Measurements from ENCODE around the gene PPP1R12B. TPM values are rescaled to one million over a fixed set of nuclear protein-coding genes. Genes with fewer than 3 reads are reported as not detected.
"Not testable (repeated sequence)": the region's sequence is repeated elsewhere in the genome, so short reads cannot be mapped to it uniquely, and the experiment has no call there.

The PPP1R12B gene
- total RNA-seq, 1 donor from 2014 or later = 21.8 TPM

DNA sequence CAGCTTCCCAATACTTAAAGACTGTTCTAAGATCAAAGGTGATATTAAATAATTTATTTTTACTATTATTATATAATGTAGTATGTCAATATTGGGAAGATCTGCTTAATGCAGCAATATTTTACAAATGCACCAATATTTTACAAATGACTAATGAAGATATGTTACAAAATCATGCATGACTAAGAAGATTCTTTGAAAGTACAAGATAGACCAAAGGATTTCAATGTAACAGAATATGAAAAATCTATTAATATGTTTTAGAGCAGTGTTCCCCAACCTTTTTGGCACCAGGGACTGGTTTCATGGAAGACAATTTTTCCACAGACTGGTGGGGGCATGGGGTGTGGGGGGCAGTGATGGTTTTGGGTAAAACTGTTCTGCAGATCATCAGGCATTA is 132.1 kb downstream of the PPP1R12B start:
- not testable (repeated sequence) for DNase-seq (ENCODE audit: low spot score); H4K20me1 ChIP-seq (ENCODE audit: low read depth); H3K79me2 ChIP-seq (ENCODE audit: low read depth); H3K4me1 Mint-ChIP-seq; H3K36me3 Mint-ChIP-seq; H3F3A ChIP-seq (ENCODE audit: low read depth); H3K4me3 Mint-ChIP-seq; H3K27ac Mint-ChIP-seq; H3K9me3 Mint-ChIP-seq; H3K4me2 ChIP-seq; H3K36me3 ChIP-seq; H3K27me3 ChIP-seq; H3K4me1 ChIP-seq; H2AFZ ChIP-seq (replicated peaks); H3K27me3 Mint-ChIP-seq (ENCODE audit: insufficient read depth, low read depth); H3K27ac ChIP-seq; H3K9ac ChIP-seq; H3K9me3 ChIP-seq (ENCODE audit: low read depth); H3K4me3 ChIP-seq

DNA sequence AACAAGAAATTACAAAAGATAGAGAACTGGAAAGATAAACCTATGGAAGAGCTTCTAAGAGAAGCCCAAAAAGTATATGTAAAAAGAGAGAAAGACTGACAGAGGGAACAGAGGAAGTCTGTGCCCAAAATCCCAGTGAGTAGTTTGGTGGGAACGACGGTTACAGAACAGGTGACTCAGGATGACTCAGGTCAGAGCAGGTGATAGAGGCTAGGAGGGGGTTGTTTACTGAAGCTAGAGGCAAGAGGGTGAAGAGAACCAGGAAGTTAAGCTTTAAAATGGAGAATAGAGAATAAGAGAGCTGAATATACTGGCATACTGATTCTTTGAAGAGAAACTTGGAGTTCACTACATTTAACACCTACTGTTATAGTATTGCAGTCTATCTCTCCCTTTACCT is 134.9 kb downstream of the PPP1R12B start:
- H3K4me3 Mint-ChIP-seq; H3K27ac Mint-ChIP-seq; DNase-seq (ENCODE audit: low spot score); H3K9me3 Mint-ChIP-seq; H3K9ac ChIP-seq; H3K4me1 ChIP-seq; H3K4me2 ChIP-seq; H3K36me3 Mint-ChIP-seq; H3K9me3 ChIP-seq (ENCODE audit: low read depth); H3K27me3 Mint-ChIP-seq (ENCODE audit: insufficient read depth, low read depth); H3K36me3 ChIP-seq; H3F3A ChIP-seq (ENCODE audit: low read depth); H3K4me3 ChIP-seq; H3K4me1 Mint-ChIP-seq; H3K27me3 ChIP-seq; H2AFZ ChIP-seq (replicated peaks); H3K79me2 ChIP-seq (ENCODE audit: low read depth); H3K27ac ChIP-seq; H4K20me1 ChIP-seq (ENCODE audit: low read depth): not testable (repeated sequence)

GRCh38 chr1:202484032-202484431 is 135.5 kb downstream of the PPP1R12B start:
- not testable (repeated sequence) for H3K4me1 Mint-ChIP-seq; H3K36me3 Mint-ChIP-seq; H3K27ac Mint-ChIP-seq; H3K36me3 ChIP-seq; H3K9me3 Mint-ChIP-seq; H3K4me2 ChIP-seq; H3F3A ChIP-seq (ENCODE audit: low read depth); H2AFZ ChIP-seq (replicated peaks); H4K20me1 ChIP-seq (ENCODE audit: low read depth); H3K9ac ChIP-seq; H3K27me3 ChIP-seq; H3K9me3 ChIP-seq (ENCODE audit: low read depth); H3K4me1 ChIP-seq; H3K27me3 Mint-ChIP-seq (ENCODE audit: insufficient read depth, low read depth); DNase-seq (ENCODE audit: low spot score); H3K4me3 Mint-ChIP-seq; H3K27ac ChIP-seq; H3K79me2 ChIP-seq (ENCODE audit: low read depth); H3K4me3 ChIP-seq

- not testable (repeated sequence) for H3K27me3 Mint-ChIP-seq (ENCODE audit: insufficient read depth, low read depth); H3K4me2 ChIP-seq; H3K27ac ChIP-seq; H4K20me1 ChIP-seq (ENCODE audit: low read depth); H3K4me3 ChIP-seq; H3K79me2 ChIP-seq (ENCODE audit: low read depth); H3K4me1 ChIP-seq; H3K9me3 Mint-ChIP-seq; DNase-seq (ENCODE audit: low spot score); H3K4me3 Mint-ChIP-seq; H3K9me3 ChIP-seq (ENCODE audit: low read depth); H2AFZ ChIP-seq (replicated peaks); H3K9ac ChIP-seq; H3K27ac Mint-ChIP-seq; H3K4me1 Mint-ChIP-seq; H3K27me3 ChIP-seq; H3F3A ChIP-seq (ENCODE audit: low read depth); H3K36me3 ChIP-seq
- H3K36me3 Mint-ChIP-seq = peaks cover 10% of the 10 kb centered on the region
Observed at GRCh38 chr1:202484820-202485219, 136.3 kb downstream of the PPP1R12B start.

GRCh38 chr1:202488178-202488649 is 139.7 kb downstream of the PPP1R12B start:
- not testable (repeated sequence) for H2AFZ ChIP-seq (replicated peaks); H3K27me3 Mint-ChIP-seq (ENCODE audit: insufficient read depth, low read depth); H3K9me3 ChIP-seq (ENCODE audit: low read depth); H3K9me3 Mint-ChIP-seq; H3K4me1 Mint-ChIP-seq; H3K27me3 ChIP-seq; H3K4me3 Mint-ChIP-seq; H3K9ac ChIP-seq; H3K27ac Mint-ChIP-seq; H3K27ac ChIP-seq; H3F3A ChIP-seq (ENCODE audit: low read depth); H4K20me1 ChIP-seq (ENCODE audit: low read depth); H3K4me3 ChIP-seq; DNase-seq (ENCODE audit: low spot score); H3K79me2 ChIP-seq (ENCODE audit: low read depth); H3K36me3 ChIP-seq; H3K4me1 ChIP-seq; H3K4me2 ChIP-seq
- peaks cover 12% of the 10 kb centered on the region for H3K36me3 Mint-ChIP-seq

GRCh38 chr1:202489101-202489500 is 140.6 kb downstream of the PPP1R12B start:
- not testable (repeated sequence) for H3K9ac ChIP-seq; H3K4me3 ChIP-seq; H3K27me3 ChIP-seq; H2AFZ ChIP-seq (replicated peaks); H4K20me1 ChIP-seq (ENCODE audit: low read depth); H3F3A ChIP-seq (ENCODE audit: low read depth); H3K27ac Mint-ChIP-seq; H3K9me3 Mint-ChIP-seq; H3K4me3 Mint-ChIP-seq; H3K4me2 ChIP-seq; H3K9me3 ChIP-seq (ENCODE audit: low read depth); H3K79me2 ChIP-seq (ENCODE audit: low read depth); H3K4me1 ChIP-seq; H3K27me3 Mint-ChIP-seq (ENCODE audit: insufficient read depth, low read depth); H3K27ac ChIP-seq; H3K36me3 ChIP-seq; DNase-seq (ENCODE audit: low spot score); H3K4me1 Mint-ChIP-seq
- H3K36me3 Mint-ChIP-seq = peaks cover 12% of the 10 kb centered on the region

DNA sequence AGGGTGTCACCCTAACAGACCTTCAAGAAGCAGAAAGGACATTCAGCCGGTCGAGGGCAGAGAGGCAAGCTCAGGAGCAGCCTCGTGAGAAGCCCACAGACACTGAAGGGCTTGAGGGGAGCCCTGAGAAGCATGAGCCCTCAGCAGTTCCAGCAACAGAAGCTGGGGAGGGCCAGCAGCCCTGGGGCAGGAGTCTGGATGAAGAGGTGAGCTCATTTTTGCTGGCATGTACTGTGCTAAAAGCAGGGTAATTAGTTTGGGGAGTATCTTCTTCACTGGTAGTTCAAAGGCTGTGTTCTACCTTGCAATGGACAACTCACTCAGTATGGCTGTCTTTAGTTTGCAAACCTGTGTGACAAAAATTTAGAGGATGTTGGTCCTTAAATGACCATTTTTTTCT is 144.6 kb downstream of the PPP1R12B start:
- H3K9me3 ChIP-seq (ENCODE audit: low read depth); H3K27me3 ChIP-seq; H3K4me2 ChIP-seq; H3K27ac ChIP-seq; H3K4me3 Mint-ChIP-seq; H3K9me3 Mint-ChIP-seq; H3F3A ChIP-seq (ENCODE audit: low read depth); H3K27ac Mint-ChIP-seq; H3K4me1 Mint-ChIP-seq; H3K4me3 ChIP-seq; H2AFZ ChIP-seq (replicated peaks); H3K79me2 ChIP-seq (ENCODE audit: low read depth); H3K27me3 Mint-ChIP-seq (ENCODE audit: insufficient read depth, low read depth); H4K20me1 ChIP-seq (ENCODE audit: low read depth); H3K9ac ChIP-seq; H3K36me3 ChIP-seq; H3K4me1 ChIP-seq; DNase-seq (ENCODE audit: low spot score): not testable (repeated sequence)
- H3K36me3 Mint-ChIP-seq = peaks cover 16% of the 10 kb centered on the region

All from neural progenitor cell (in vitro differentiated cells).